GM18909 (cell line): ENCODE data around the gene ALDOB.
"Not testable (repeated sequence)": the region's sequence is repeated elsewhere in the genome, so short reads cannot be mapped to it uniquely, and the experiment has no call there.

Experiments used
- ATAC-seq: cut with Tn5 transposase; IDR thresholded peaks from one replicate; pipeline ENCODE4 v1.9.1; 2021; ENCODE audit warnings: mild to moderate bottlenecking; ENCODE audit not compliant: unreplicated experiment, poor library complexity

The ALDOB gene

GRCh38 chr9:101393135-101393534 lies 42.4 kb downstream of the ALDOB start:
- no peak for ATAC-seq

GRCh38 chr9:101388507-101388993 lies 47.0 kb downstream of the ALDOB start:
- no peak for ATAC-seq

GRCh38 chr9:101387871-101388506 lies 47.6 kb downstream of the ALDOB start:
- ATAC-seq: peak; percentile 78

- not testable (repeated sequence) for ATAC-seq
These were observed 50.6 kb downstream of the ALDOB start, which contains the start of gene BAAT for GRCh38 chr9:101384873-101385536. Gene BAAT, minus strand, starts transcription at chr9:101385006. Its CDS starts 13,602 bp downstream, at chr9:101371404.

- ATAC-seq: no peak
These were observed 52.2 kb downstream of the ALDOB start for GRCh38 chr9:101383361-101383760.

- no peak for ATAC-seq
These were observed 53.7 kb downstream of the ALDOB start for GRCh38 chr9:101381833-101382342.

GRCh38 chr9:101381118-101381517 lies 54.5 kb downstream of the ALDOB start:
- ATAC-seq: no peak

GRCh38 chr9:101380295-101380694 lies 55.3 kb downstream of the ALDOB start:
- no peak for ATAC-seq

GRCh38 chr9:101376111-101376848 lies 59.3 kb downstream of the ALDOB start:
- no peak for ATAC-seq

GRCh38 chr9:101375546-101375945 lies 60.0 kb downstream of the ALDOB start:
- ATAC-seq: no peak

GRCh38 chr9:101372327-101373118 lies 63.1 kb downstream of the ALDOB start:
- ATAC-seq: no peak

- ATAC-seq: no peak
These were observed 63.8 kb downstream of the ALDOB start for GRCh38 chr9:101371813-101372212.
